K562 (cell line): ENCODE results near the gene CCDC9. TPM values are rescaled to one million over a fixed set of nuclear protein-coding genes. Genes with fewer than 3 reads are reported as not detected.

ENCODE experiments used
- ADNP ChIP-seq: fragments of 200-800 bp; sonication (Bioruptor generic); IDR thresholded peaks from 2 replicates; pipeline ENCODE4 v1.6.1; 2016; ENCODE audit warnings: missing genetic modification characterization, missing compliant biosample characterization
- ASH1L ChIP-seq: fragments of 450-650 bp; IDR thresholded peaks from 2 replicates; pipeline ENCODE4 v1.6.1; 2018; ENCODE audit warnings: borderline replicate concordance, mild to moderate bottlenecking, low read depth; ENCODE audit not compliant: partially characterized antibody
- DLX4 ChIP-seq: fragments of 250-450 bp; sonication (Bioruptor Pico); IDR thresholded peaks from 2 replicates; pipeline ENCODE4 v1.6.1; 2021; ENCODE audit warnings: mild to moderate bottlenecking
- EGR1 ChIP-seq: fragments of 450-650 bp; conservative IDR thresholded peaks from 2 replicates; pipeline ENCODE4 v1.6.1; 2017; ENCODE audit warnings: mild to moderate bottlenecking
- GABPB1 ChIP-seq: sonication (generic); formaldehyde crosslinking; IDR thresholded peaks from 2 replicates; pipeline ENCODE4 v1.8.0; 2022; ENCODE audit warnings: mild to moderate bottlenecking, missing genetic modification reagents
- JUN ChIP-seq, 2 experiments: sonication (generic) in 1 of 2; formaldehyde crosslinking in 1 of 2; IDR thresholded peaks; 2 replicates each; pipeline versions ENCODE4 v1.6.1 to v1.8.0; 2012 to 2022; ENCODE audit warnings: borderline replicate concordance in 2 of 2, mild to moderate bottlenecking in 2 of 2, improper control_type of control experiment in 1 of 2, low read depth in 1 of 2, low read length in 1 of 2, missing genetic modification reagents in 1 of 2
- KLF13 ChIP-seq: fragments of 450-650 bp; IDR thresholded peaks from 2 replicates; pipeline ENCODE4 v1.6.1; 2016; ENCODE audit warnings: missing genetic modification characterization, low read depth, mild to moderate bottlenecking, missing compliant biosample characterization, moderate library complexity, borderline replicate concordance
- MAFK ChIP-seq: IDR thresholded peaks from 2 replicates; pipeline ENCODE4 v1.6.1; 2011; ENCODE audit warnings: low read length, improper control_type of control experiment
- MTF1 ChIP-seq: fragments of 250-450 bp; sonication (Bioruptor Pico); IDR thresholded peaks from 2 replicates; pipeline ENCODE4 v1.9.0; 2021; ENCODE audit warnings: moderate library complexity, mild to moderate bottlenecking, inconsistent platforms, borderline replicate concordance
- NELFE ChIP-seq: IDR thresholded peaks from 2 replicates; pipeline ENCODE4 v1.6.1; 2011; ENCODE audit warnings: mild to moderate bottlenecking; ENCODE audit not compliant: insufficient read depth, insufficient read length
- NFIC ChIP-seq: fragments of 450-650 bp; IDR thresholded peaks from 2 replicates; pipeline ENCODE4 v1.6.1; 2017; ENCODE audit warnings: mild to moderate bottlenecking, inconsistent platforms
- NR3C1 ChIP-seq: sonication (generic); formaldehyde crosslinking; IDR thresholded peaks from 2 replicates; pipeline ENCODE4 v1.8.1; 2022; ENCODE audit warnings: missing genetic modification reagents
- PHB ChIP-seq: fragments of 250-450 bp; sonication (Bioruptor Pico); IDR thresholded peaks from 2 replicates; pipeline ENCODE4 v1.5.0; 2021
- POLR2G ChIP-seq: fragments of 200-400 bp; formaldehyde crosslinking; IDR thresholded peaks from 2 replicates; pipeline ENCODE4 v1.6.1; 2017; ENCODE audit warnings: low read depth, mild to moderate bottlenecking, antibody characterized with exemption, low read length, moderate library complexity
- RCOR1 ChIP-seq, 2 experiments: IDR thresholded peaks; 2 replicates each; pipeline ENCODE4 v1.6.1; 2012; ENCODE audit warnings: low read depth in 2 of 2, low read length in 2 of 2, borderline replicate concordance in 1 of 2, improper control_type of control experiment in 1 of 2
- SIX5 ChIP-seq, 2 experiments: IDR thresholded peaks; 2 replicates each; pipeline ENCODE4 v1.6.1; 2011; ENCODE audit warnings: low read length in 2 of 2, borderline replicate concordance in 1 of 2, low read depth in 1 of 2, mild to moderate bottlenecking in 1 of 2, moderate library complexity in 1 of 2; ENCODE audit not compliant: insufficient read depth in 1 of 2
- STAG1 ChIP-seq: sonication (generic); formaldehyde crosslinking; IDR thresholded peaks from 2 replicates; pipeline ENCODE4 v1.5.0; 2020; ENCODE audit warnings: missing genetic modification reagents, borderline replicate concordance
- ZBTB17 ChIP-seq: fragments of 450-650 bp; formaldehyde crosslinking; IDR thresholded peaks from 2 replicates; pipeline ENCODE4 v1.4.0; 2020; ENCODE audit warnings: mild to moderate bottlenecking
- ZBTB2 ChIP-seq: fragments of 450-650 bp; IDR thresholded peaks from 2 replicates; pipeline ENCODE4 v1.6.1; 2016; ENCODE audit warnings: antibody characterized with exemption
- ZNF445 ChIP-seq: fragments of 250-450 bp; sonication (Bioruptor Pico); IDR thresholded peaks from 2 replicates; pipeline ENCODE4 v1.4.0; 2020; ENCODE audit warnings: low read depth, mild to moderate bottlenecking, moderate library complexity
- ZNF592 ChIP-seq: fragments of 450-650 bp; IDR thresholded peaks from 2 replicates; pipeline ENCODE4 v1.6.1; 2017; ENCODE audit warnings: antibody characterized with exemption, mild to moderate bottlenecking
- polyA plus RNA-seq, 8 experiments: library from polyadenylated mRNA; depleted of rRNA in 4 of 8; stranded (reverse) in 5 of 8; unstranded in 3 of 8; fragments of >200 nt; fragmentation: Nextera tagmentation in 2 of 8; fragmentation: Illumina TruSeq in 1 of 8; extraction: Ambion mirVana in 2 of 8; extraction: Trizol in 1 of 8; gene quantifications; 2 replicates each; pipeline versions ENCODE4 v1.2.1 to v1.2.3, GENCODE V29; 2011 to 2014; ENCODE audit warnings: inconsistent platforms in 1 of 8, missing spikeins in 1 of 8
- total RNA-seq, 7 experiments: library from RNA; depleted of rRNA in 6 of 7; stranded (reverse); fragments of >200 nt in 6 of 7; fragmentation: Illumina TruSeq in 2 of 7; extraction: Trizol in 2 of 7; gene quantifications; 2 replicates each; pipeline versions ENCODE4 v1.2.1 to v1.2.3, GENCODE V29; 2011 to 2021; ENCODE audit warnings: low replicate concordance in 1 of 7
- TF ChIP-seq, protein P1 (sequence below): sonication (generic); formaldehyde crosslinking; IDR thresholded peaks from 2 replicates; pipeline ENCODE4 v1.9.0; 2022; ENCODE audit warnings: mild to moderate bottlenecking, missing genetic modification reagents

Gene CCDC9
- total and polyA plus RNA-seq, 9 of the 15 experiments (the other 6 are each of a cell fraction or from before 2014, with no cell fraction given), result 0.23 to 38.6 (median 8.4) TPM

DNA sequence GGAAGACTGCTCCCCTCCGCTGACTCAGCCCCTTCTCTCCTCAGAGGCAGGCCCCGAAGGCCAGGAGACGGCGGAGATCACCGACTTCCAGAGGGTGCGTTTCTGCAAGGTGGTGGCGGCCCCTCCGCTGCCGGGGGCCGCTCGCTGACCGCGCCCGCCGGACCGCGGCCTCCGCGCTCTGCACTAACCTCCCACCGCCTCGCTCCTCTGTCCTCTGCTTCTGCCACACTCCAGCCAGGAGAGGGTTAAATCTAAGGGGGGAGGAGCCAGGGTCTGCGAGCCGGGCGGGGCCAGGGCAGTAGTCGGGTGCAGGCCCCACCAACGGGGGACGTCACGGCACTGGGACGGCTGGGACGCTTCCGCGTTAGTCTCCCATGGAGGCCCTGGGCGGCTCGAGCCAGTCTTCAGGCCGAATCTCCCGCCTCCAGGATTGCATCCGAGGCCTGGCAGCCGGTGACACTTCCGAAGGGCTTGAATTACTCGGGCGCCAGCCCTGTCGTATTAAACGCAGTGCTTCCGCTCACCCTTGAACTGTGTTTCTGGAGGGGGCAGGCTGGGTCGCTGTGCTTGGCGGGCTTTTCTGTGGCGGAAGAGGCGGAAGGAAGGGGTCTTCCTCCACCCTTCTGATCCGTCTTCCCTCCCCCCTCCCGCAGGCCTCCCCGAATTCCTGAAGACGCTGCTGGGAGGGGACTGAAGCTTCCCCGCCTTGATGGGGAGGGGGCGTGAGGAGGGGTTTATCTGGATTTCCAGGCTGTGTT, 17.2 kb downstream of the CCDC9 start (continued):
- TF ChIP-seq ZNF592 (peak; percentile 56), JUN (IDR thresholded peaks at IDR 0.05; ENCODE audit: borderline replicate concordance, low read depth, low read length) (no peak), JUN (CRISPR knock-in tag; IDR thresholded peaks at IDR 0.05; ENCODE audit: borderline replicate concordance) (no peak), ZBTB2 (no peak), RCOR1 (IDR thresholded peaks at IDR 0.05; ENCODE audit: borderline replicate concordance in 1 of 2, low read depth in 2 of 2, low read length in 2 of 2) (peak; percentile 12 to 66; a peak in 1 of 4 replicates), SIX5 (IDR thresholded peaks at IDR 0.05; ENCODE audit: borderline replicate concordance in 1 of 2, insufficient read depth in 1 of 2, low read depth in 1 of 2, low read length in 2 of 2) (no peak), DLX4 (CRISPR knock-in tag) (no peak), ZBTB17 (CRISPR knock-in tag) (peak; percentile 96), STAG1 (no peak), POLR2G (peak; percentile 94), ZNF445 (CRISPR knock-in tag) (no peak), MAFK (peak; percentile 57), EGR1 (no peak), ADNP (tag) (no peak), ASH1L (peak; percentile 14), GABPB1 (CRISPR knock-in tag) (no peak; the same call in 1 of the 2 replicates), NELFE (no peak), NFIC (no peak), NR3C1 (no peak), MTF1 (no peak), PHB (CRISPR knock-in tag) (peak; percentile 75; the same call in 1 of the 2 replicates), KLF13 (tag) (0 out of 2 replicates have a peak, but pooled peaks have one; percentile 12)
- TF ChIP-seq, protein P1, sequence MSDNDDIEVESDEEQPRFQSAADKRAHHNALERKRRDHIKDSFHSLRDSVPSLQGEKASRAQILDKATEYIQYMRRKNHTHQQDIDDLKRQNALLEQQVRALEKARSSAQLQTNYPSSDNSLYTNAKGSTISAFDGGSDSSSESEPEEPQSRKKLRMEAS (CRISPR knock-in tag), result no peak
